CD4-positive, alpha-beta T cell (primary cell): ENCODE results near the gene CMSS1. TPM values are rescaled to one million over a fixed set of nuclear protein-coding genes. Genes with fewer than 3 reads are reported as not detected.

Experiments
- ATAC-seq: fragments of 200-7000 bp; cut with Tn5 transposase; one replicate; pipeline ENCODE4 v1.10.0; 2022; ENCODE audit warnings: mild to moderate bottlenecking; ENCODE audit not compliant: poor library complexity
- CTCF ChIA-PET: fragments of 350-600 bp; sonication (Branson Sonifier 250); formaldehyde crosslinking; loops from one replicate; lab custom pipeline; 2021; ENCODE audit warnings: antibody characterized with exemption, inconsistent platforms; lab: Charles Lee
- POLR2A ChIA-PET: fragments of 350-600 bp; sonication (Branson Sonifier 250); formaldehyde crosslinking; loops from one replicate; lab custom pipeline; 2021; ENCODE audit warnings: antibody characterized with exemption, inconsistent platforms; lab: Charles Lee
- DNase-seq, 14 experiments: peaks; one replicate each; pipeline ENCODE4 v3.0.0-alpha.2; 2013 to 2020; ENCODE audit warnings: mixed read lengths in 2 of 14
- H3K27ac ChIP-seq, 2 donors: one replicate each; pipeline versions ENCODE4 v1.5.1 to v1.7.0; 2013; ENCODE audit warnings: low read length in 2 of 2, low read depth in 1 of 2, mild to moderate bottlenecking in 1 of 2
- H3K27me3 ChIP-seq, 2 experiments: 1 replicate in 1 of 2; 2 replicates in 1 of 2; pipeline versions ENCODE4 v1.6.1 to v1.7.0; 2013; ENCODE audit warnings: low read length in 2 of 2, control low read depth in 1 of 2, mild to moderate bottlenecking in 1 of 2, moderate library complexity in 1 of 2; ENCODE audit not compliant: insufficient read depth in 2 of 2, control insufficient read depth in 1 of 2
- H3K36me3 ChIP-seq: one replicate; pipeline ENCODE4 v1.6.1; 2013; ENCODE audit warnings: low read length, control low read depth; ENCODE audit not compliant: insufficient read depth
- H3K4me1 ChIP-seq: one replicate; pipeline ENCODE4 v1.6.1; 2013; ENCODE audit warnings: low read length, control low read depth; ENCODE audit not compliant: insufficient read depth
- H3K4me3 ChIP-seq: one replicate; pipeline ENCODE4 v1.5.1; 2013; ENCODE audit warnings: mild to moderate bottlenecking, low read length, moderate library complexity
- H3K9me3 ChIP-seq, 2 experiments: 1 replicate in 1 of 2; 2 replicates in 1 of 2; pipeline versions ENCODE4 v1.6.1 to v1.7.0; 2013; ENCODE audit warnings: low read length in 2 of 2, mild to moderate bottlenecking in 2 of 2, control low read depth in 1 of 2, moderate library complexity in 1 of 2; ENCODE audit not compliant: control insufficient read depth in 1 of 2, insufficient read depth in 1 of 2
- H3K27ac Mint-ChIP-seq: one replicate; pipeline ENCODE4 v1.8.0; 2020; ENCODE audit warnings: mixed read lengths
- H3K27me3 Mint-ChIP-seq: one replicate; pipeline ENCODE4 v1.8.0; 2021; ENCODE audit warnings: mixed read lengths
- H3K36me3 Mint-ChIP-seq: one replicate; pipeline ENCODE4 v1.8.0; 2021; ENCODE audit warnings: low read depth, mixed read lengths
- H3K4me1 Mint-ChIP-seq: one replicate; pipeline ENCODE4 v1.8.0; 2021; ENCODE audit warnings: low read depth, mixed read lengths
- H3K4me3 Mint-ChIP-seq: one replicate; pipeline ENCODE4 v1.8.0; 2020; ENCODE audit warnings: mild to moderate bottlenecking, mixed read lengths
- H3K9me3 Mint-ChIP-seq: one replicate; pipeline ENCODE4 v1.8.0; 2020; ENCODE audit warnings: mixed read lengths
- CTCF ChIP-seq: fragments of 200-600 bp; IDR thresholded peaks from one replicate; pipeline ENCODE4 v1.8.0; 2022; ENCODE audit warnings: antibody characterized with exemption, mild to moderate bottlenecking
- intact Hi-C, 2 experiments: fragments of 100-400 bp; cut with DNase I in 1 of 2; cut with micrococcal nuclease in 1 of 2; formaldehyde crosslinking; loops; one replicate each; pipeline versions ENCODE4 v1.15.1 to v1.9.0; 2023 to 2025; cut with DNase I, micrococcal nuclease
- total RNA-seq, 174 experiments: library from RNA in 2 of 174; stranded (reverse) in 2 of 174; gene quantifications; one replicate each; pipeline ENCODE4 v1.2.3 and lab custom pipeline; 2021 to 2026

Gene CMSS1
- total RNA-seq, 2 experiments from 2014 or later = 12.2 TPM

- no peaks in the 10 kb centered on the region for H3K9me3 ChIP-seq
- no peaks in the 10 kb centered on the region for H3K27me3 ChIP-seq
- no peak overlapping the region for H3K27ac ChIP-seq
- Mint-ChIP-seq H3K4me3 (no peak overlapping the region), H3K4me1 (no peaks in the 10 kb centered on the region), H3K27ac (no peak overlapping the region), H3K27me3 (no peaks in the 10 kb centered on the region), H3K36me3 (peaks cover 4% of the 10 kb centered on the region), H3K9me3 (no peaks in the 10 kb centered on the region)
- ATAC-seq (no peak), DNase-seq (no peak)
- H3K4me1 ChIP-seq = no peaks in the 10 kb centered on the region
- ChIA-PET CTCF (no interaction called here), POLR2A (no interaction called here)
- no peaks in the 10 kb centered on the region for H3K36me3 ChIP-seq
- no peak for TF ChIP-seq CTCF
- H3K4me3 ChIP-seq = no peak overlapping the region
- intact Hi-C loops = no loop called here
Observed at GRCh38 chr3:100041328-100041749, 223.7 kb downstream of the CMSS1 start.

GRCh38 chr3:100042166-100042981, 224.7 kb downstream of the CMSS1 start:
- no peaks in the 10 kb centered on the region for H3K27me3 Mint-ChIP-seq
- no peak overlapping the region for H3K4me3 Mint-ChIP-seq
- no peaks in the 10 kb centered on the region for H3K27me3 ChIP-seq
- H3K4me1 ChIP-seq = no peaks in the 10 kb centered on the region
- no peaks in the 10 kb centered on the region for H3K9me3 ChIP-seq
- ATAC-seq (no peak), DNase-seq (no peak)
- H3K27ac ChIP-seq = no peak overlapping the region
- ChIA-PET POLR2A (no interaction called here), CTCF (interaction anchor here (1.0 kb wide), 1 partner anchor 13 kb away, joined by 3 read pairs; no protein-coding TSS in a partner anchor)
- H3K4me1 Mint-ChIP-seq = no peaks in the 10 kb centered on the region
- H3K27ac Mint-ChIP-seq = no peak overlapping the region
- intact Hi-C loops = no loop called here
- no peak overlapping the region for H3K4me3 ChIP-seq
- peaks cover 4% of the 10 kb centered on the region for H3K36me3 Mint-ChIP-seq
- H3K9me3 Mint-ChIP-seq = no peaks in the 10 kb centered on the region
- no peak for TF ChIP-seq CTCF
- no peaks in the 10 kb centered on the region for H3K36me3 ChIP-seq

GRCh38 chr3:100043271-100043670, 225.6 kb downstream of the CMSS1 start:
- DNase-seq (no peak), ATAC-seq (no peak)
- ChIA-PET CTCF (interaction anchor here (1.0 kb wide), 1 partner anchor 14 kb away, joined by 3 read pairs; no protein-coding TSS in a partner anchor), POLR2A (no interaction called here)
- H3K4me3 Mint-ChIP-seq = no peak overlapping the region
- no peaks in the 10 kb centered on the region for H3K9me3 Mint-ChIP-seq
- H3K36me3 ChIP-seq = no peaks in the 10 kb centered on the region
- H3K4me3 ChIP-seq = no peak overlapping the region
- H3K4me1 ChIP-seq = no peaks in the 10 kb centered on the region
- H3K27ac ChIP-seq = no peak overlapping the region
- no peak overlapping the region for H3K27ac Mint-ChIP-seq
- H3K4me1 Mint-ChIP-seq = no peaks in the 10 kb centered on the region
- no peak for TF ChIP-seq CTCF
- H3K36me3 Mint-ChIP-seq = peaks cover 4% of the 10 kb centered on the region
- H3K27me3 ChIP-seq = no peaks in the 10 kb centered on the region
- H3K27me3 Mint-ChIP-seq = no peaks in the 10 kb centered on the region
- no peaks in the 10 kb centered on the region for H3K9me3 ChIP-seq
- intact Hi-C loops = no loop called here
